GM23338 (cell line): Measurements from ENCODE around the gene HOTAIR. TPM values are rescaled to one million over a fixed set of nuclear protein-coding genes. Genes with fewer than 3 reads are reported as not detected.

Experiments used
- ATAC-seq: fragments of 200-7000 bp; cut with Tn5 transposase; 3 replicates; pipeline ENCODE4 v1.9.1; 2020
- DNase-seq: peaks from one replicate; pipeline ENCODE4 v3.0.0-alpha.2; 2015; ENCODE audit warnings: low spot score
- H2AFZ ChIP-seq: fragments of 200-600 bp; sonication (generic); 2 replicates; pipeline ENCODE4 v1.8.0; 2016; ENCODE audit warnings: antibody characterized with exemption, mild to moderate bottlenecking, moderate library complexity
- H3F3A ChIP-seq: fragments of 200-600 bp; sonication (generic); replicated peaks from 2 replicates; pipeline ENCODE4 v1.8.0; 2017; ENCODE audit warnings: antibody characterized with exemption, mixed run types, low read depth
- H3K27ac ChIP-seq: fragments of 200-600 bp; sonication (generic); 2 replicates; pipeline ENCODE4 v1.6.1; 2016; ENCODE audit warnings: low read depth
- H3K27me3 ChIP-seq: fragments of 200-600 bp; sonication (generic); 2 replicates; pipeline ENCODE4 v1.8.0; 2016; ENCODE audit warnings: mild to moderate bottlenecking, mixed run types, moderate library complexity; ENCODE audit not compliant: insufficient read depth
- H3K36me3 ChIP-seq: fragments of 200-600 bp; sonication (generic); 2 replicates; pipeline ENCODE4 v1.8.0; 2016; ENCODE audit warnings: mild to moderate bottlenecking; ENCODE audit not compliant: insufficient read depth
- H3K4me1 ChIP-seq: fragments of 200-600 bp; sonication (generic); 2 replicates; pipeline ENCODE4 v1.8.0; 2016; ENCODE audit warnings: mild to moderate bottlenecking, moderate library complexity; ENCODE audit not compliant: insufficient read depth
- H3K4me2 ChIP-seq: fragments of 200-600 bp; sonication (generic); 2 replicates; pipeline ENCODE4 v1.7.1; 2017; ENCODE audit warnings: mixed run types
- H3K4me3 ChIP-seq: fragments of 200-600 bp; sonication (generic); 2 replicates; pipeline ENCODE4 v1.6.1; 2016; ENCODE audit warnings: mixed run types
- H3K79me2 ChIP-seq: fragments of 200-600 bp; sonication (generic); replicated peaks from 2 replicates; pipeline ENCODE4 v1.8.0; 2017; ENCODE audit warnings: mild to moderate bottlenecking; ENCODE audit not compliant: insufficient read depth
- H3K9me2 ChIP-seq: fragments of 200-600 bp; sonication (generic); 2 replicates; pipeline ENCODE4 v1.8.0; 2017; ENCODE audit not compliant: insufficient read depth
- H4K20me1 ChIP-seq: fragments of 200-600 bp; sonication (generic); replicated peaks from 2 replicates; pipeline ENCODE4 v1.8.0; 2017; ENCODE audit warnings: mild to moderate bottlenecking; ENCODE audit not compliant: insufficient read depth
- H3K27ac Mint-ChIP-seq: 2 replicates; pipeline ENCODE4 v1.8.0; 2020; ENCODE audit warnings: inconsistent platforms, mild to moderate bottlenecking, moderate library complexity, mixed read lengths
- H3K27me3 Mint-ChIP-seq: 3 replicates; pipeline ENCODE4 v1.8.0; 2022; ENCODE audit warnings: low read depth, mild to moderate bottlenecking, moderate library complexity, mixed read lengths, inconsistent platforms; ENCODE audit not compliant: insufficient read depth, poor library complexity
- H3K36me3 Mint-ChIP-seq: 3 replicates; pipeline ENCODE4 v1.8.0; 2021; ENCODE audit warnings: low read depth, mild to moderate bottlenecking, inconsistent platforms, moderate library complexity, mixed read lengths
- H3K4me1 Mint-ChIP-seq: 3 replicates; pipeline ENCODE4 v1.8.0; 2020; ENCODE audit warnings: mild to moderate bottlenecking, inconsistent platforms, mixed read lengths
- H3K4me3 Mint-ChIP-seq: 3 replicates; pipeline ENCODE4 v1.8.0; 2021; ENCODE audit warnings: moderate library complexity, mild to moderate bottlenecking, inconsistent platforms, mixed read lengths
- H3K9me3 Mint-ChIP-seq: 3 replicates; pipeline ENCODE4 v1.8.0; 2020; ENCODE audit warnings: moderate library complexity, mild to moderate bottlenecking, inconsistent platforms, mixed read lengths
- EZH2 ChIP-seq: fragments of 200-600 bp; sonication (generic); IDR thresholded peaks from one replicate; pipeline ENCODE4 v1.8.0; 2017; ENCODE audit warnings: antibody characterized with exemption, mild to moderate bottlenecking, low read depth; ENCODE audit not compliant: unreplicated experiment
- EZH2phosphoT487 ChIP-seq: fragments of 200-600 bp; sonication (generic); IDR thresholded peaks from one replicate; pipeline ENCODE4 v1.8.1; 2018; ENCODE audit warnings: antibody characterized with exemption; ENCODE audit not compliant: unreplicated experiment
- polyA plus RNA-seq: library from polyadenylated mRNA; unstranded; fragments of >200 nt; fragmentation: Nextera tagmentation; extraction: Ambion mirVana; gene quantifications from 2 replicates; pipeline ENCODE4 v1.2.1, GENCODE V29; 2016
- total RNA-seq: library from RNA; depleted of rRNA; stranded (reverse); fragments of >200 nt; shearing (Covaris generic); gene quantifications from 2 replicates; pipeline ENCODE4 v1.2.3, GENCODE V29; 2014
- TF ChIP-seq, protein P1 (sequence below): fragments of 250-450 bp; sonication (Bioruptor Pico); IDR thresholded peaks from 2 replicates; pipeline ENCODE4 v1.5.0; 2020; ENCODE audit warnings: mild to moderate bottlenecking, moderate library complexity

The HOTAIR gene
- total and polyA plus RNA-seq, 2 experiments from 2014 or later, result not detected

DNA sequence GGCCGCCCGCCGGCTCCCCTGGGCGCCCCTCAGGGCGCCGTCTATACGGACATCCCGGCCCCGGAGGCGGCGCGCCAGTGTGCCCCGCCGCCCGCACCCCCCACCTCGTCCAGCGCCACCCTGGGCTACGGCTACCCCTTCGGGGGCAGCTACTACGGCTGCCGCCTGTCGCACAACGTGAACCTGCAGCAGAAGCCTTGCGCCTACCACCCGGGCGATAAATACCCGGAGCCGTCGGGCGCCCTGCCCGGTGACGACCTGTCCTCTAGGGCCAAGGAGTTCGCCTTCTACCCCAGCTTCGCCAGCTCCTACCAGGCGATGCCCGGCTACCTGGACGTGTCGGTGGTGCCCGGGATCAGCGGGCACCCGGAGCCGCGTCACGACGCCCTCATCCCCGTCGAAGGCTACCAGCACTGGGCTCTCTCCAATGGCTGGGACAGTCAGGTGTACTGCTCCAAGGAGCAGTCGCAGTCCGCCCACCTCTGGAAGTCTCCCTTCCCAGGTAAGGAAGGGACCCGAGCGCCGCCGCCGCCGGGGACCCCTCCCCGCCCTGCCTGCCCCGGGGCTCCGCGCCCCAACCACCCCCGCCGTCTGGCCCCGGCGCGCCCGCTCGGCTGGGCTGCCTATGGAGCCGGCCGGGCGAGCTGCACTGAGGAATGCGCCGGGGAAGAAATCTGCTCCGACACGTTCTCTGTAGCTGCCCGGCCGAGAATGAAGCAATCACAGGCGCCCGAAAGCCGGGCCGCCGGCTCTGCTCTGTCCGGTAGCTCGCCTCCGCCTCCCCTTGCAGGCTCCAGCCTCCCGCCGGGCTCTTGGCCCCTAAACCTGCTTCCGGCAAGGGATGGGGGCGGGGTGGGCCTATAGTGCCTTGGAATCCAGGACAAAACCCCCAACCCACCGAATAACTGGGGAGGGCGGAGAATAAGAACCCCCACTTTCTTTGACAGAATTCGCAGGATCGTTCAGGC lies 35.3 kb downstream of the HOTAIR start:
- H3K36me3 Mint-ChIP-seq, result no peaks in the 10 kb centered on the region

More for the DNA sequence above, 35.3 kb downstream of the HOTAIR start:
- peaks cover 100% of the 10 kb centered on the region for H3K27me3 ChIP-seq
- H3K79me2 ChIP-seq, result no peaks in the 10 kb centered on the region
- TF ChIP-seq EZH2, result peak; percentile 89
- TF ChIP-seq, protein P1, sequence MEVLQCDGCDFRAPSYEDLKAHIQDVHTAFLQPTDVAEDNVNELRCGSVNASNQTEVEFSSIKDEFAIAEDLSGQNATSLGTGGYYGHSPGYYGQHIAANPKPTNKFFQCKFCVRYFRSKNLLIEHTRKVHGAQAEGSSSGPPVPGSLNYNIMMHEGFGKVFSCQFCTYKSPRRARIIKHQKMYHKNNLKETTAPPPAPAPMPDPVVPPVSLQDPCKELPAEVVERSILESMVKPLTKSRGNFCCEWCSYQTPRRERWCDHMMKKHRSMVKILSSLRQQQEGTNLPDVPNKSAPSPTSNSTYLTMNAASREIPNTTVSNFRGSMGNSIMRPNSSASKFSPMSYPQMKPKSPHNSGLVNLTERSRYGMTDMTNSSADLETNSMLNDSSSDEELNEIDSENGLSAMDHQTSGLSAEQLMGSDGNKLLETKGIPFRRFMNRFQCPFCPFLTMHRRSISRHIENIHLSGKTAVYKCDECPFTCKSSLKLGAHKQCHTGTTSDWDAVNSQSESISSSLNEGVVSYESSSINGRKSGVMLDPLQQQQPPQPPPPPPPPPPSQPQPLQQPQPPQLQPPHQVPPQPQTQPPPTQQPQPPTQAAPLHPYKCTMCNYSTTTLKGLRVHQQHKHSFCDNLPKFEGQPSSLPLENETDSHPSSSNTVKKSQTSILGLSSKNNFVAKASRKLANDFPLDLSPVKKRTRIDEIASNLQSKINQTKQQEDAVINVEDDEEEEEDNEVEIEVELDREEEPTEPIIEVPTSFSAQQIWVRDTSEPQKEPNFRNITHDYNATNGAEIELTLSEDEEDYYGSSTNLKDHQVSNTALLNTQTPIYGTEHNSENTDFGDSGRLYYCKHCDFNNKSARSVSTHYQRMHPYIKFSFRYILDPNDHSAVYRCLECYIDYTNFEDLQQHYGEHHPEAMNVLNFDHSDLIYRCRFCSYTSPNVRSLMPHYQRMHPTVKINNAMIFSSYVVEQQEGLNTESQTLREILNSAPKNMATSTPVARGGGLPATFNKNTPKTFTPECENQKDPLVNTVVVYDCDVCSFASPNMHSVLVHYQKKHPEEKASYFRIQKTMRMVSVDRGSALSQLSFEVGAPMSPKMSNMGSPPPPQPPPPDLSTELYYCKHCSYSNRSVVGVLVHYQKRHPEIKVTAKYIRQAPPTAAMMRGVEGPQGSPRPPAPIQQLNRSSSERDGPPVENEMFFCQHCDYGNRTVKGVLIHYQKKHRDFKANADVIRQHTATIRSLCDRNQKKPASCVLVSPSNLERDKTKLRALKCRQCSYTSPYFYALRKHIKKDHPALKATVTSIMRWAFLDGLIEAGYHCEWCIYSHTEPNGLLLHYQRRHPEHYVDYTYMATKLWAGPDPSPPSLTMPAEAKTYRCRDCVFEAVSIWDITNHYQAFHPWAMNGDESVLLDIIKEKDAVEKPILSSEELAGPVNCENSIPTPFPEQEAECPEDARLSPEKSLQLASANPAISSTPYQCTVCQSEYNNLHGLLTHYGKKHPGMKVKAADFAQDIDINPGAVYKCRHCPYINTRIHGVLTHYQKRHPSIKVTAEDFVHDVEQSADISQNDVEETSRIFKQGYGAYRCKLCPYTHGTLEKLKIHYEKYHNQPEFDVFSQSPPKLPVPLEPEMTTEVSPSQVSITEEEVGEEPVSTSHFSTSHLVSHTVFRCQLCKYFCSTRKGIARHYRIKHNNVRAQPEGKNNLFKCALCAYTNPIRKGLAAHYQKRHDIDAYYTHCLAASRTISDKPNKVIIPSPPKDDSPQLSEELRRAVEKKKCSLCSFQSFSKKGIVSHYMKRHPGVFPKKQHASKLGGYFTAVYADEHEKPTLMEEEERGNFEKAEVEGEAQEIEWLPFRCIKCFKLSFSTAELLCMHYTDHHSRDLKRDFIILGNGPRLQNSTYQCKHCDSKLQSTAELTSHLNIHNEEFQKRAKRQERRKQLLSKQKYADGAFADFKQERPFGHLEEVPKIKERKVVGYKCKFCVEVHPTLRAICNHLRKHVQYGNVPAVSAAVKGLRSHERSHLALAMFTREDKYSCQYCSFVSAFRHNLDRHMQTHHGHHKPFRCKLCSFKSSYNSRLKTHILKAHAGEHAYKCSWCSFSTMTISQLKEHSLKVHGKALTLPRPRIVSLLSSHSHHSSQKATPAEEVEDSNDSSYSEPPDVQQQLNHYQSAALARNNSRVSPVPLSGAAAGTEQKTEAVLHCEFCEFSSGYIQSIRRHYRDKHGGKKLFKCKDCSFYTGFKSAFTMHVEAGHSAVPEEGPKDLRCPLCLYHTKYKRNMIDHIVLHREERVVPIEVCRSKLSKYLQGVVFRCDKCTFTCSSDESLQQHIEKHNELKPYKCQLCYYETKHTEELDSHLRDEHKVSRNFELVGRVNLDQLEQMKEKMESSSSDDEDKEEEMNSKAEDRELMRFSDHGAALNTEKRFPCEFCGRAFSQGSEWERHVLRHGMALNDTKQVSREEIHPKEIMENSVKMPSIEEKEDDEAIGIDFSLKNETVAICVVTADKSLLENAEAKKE (CRISPR knock-in tag), result no peak
- peak; percentile 74 for TF ChIP-seq EZH2phosphoT487
- H3K4me1 ChIP-seq, result peaks cover 32% of the 10 kb centered on the region
- DNase-seq, result peak; percentile 84
- H3K36me3 ChIP-seq, result no peaks in the 10 kb centered on the region
- Mint-ChIP-seq H3K4me3 (peak overlapping the region; percentile 53; the same call in 1 of the 3 replicates), H3K27ac (no peak overlapping the region), H3K27me3 (peaks cover 97% of the 10 kb centered on the region), H3K4me1 (peaks cover 22% of the 10 kb centered on the region), H3K9me3 (no peaks in the 10 kb centered on the region; the same call in 2 of the 3 replicates)
- H4K20me1 ChIP-seq, result peaks cover 55% of the 10 kb centered on the region
- no peaks in the 10 kb centered on the region for H3K9me2 ChIP-seq
- H3F3A ChIP-seq, result peaks cover 36% of the 10 kb centered on the region
- no peak overlapping the region for H3K27ac ChIP-seq
- no peak overlapping the region for H2AFZ ChIP-seq
- ATAC-seq, result peak; percentile 47
- peak overlapping the region; percentile 72 for H3K4me2 ChIP-seq
- H3K4me3 ChIP-seq, result peak overlapping the region; percentile 50
